GM19463 (cell line): ENCODE results near the gene TXNDC2.
"Not testable (repeated sequence)": the region's sequence is repeated elsewhere in the genome, so short reads cannot be mapped to it uniquely, and the experiment has no call there.

Source experiments
- ATAC-seq: cut with Tn5 transposase; IDR thresholded peaks from one replicate; pipeline ENCODE4 v1.9.1; 2021; ENCODE audit warnings: mild to moderate bottlenecking, moderate library complexity; ENCODE audit not compliant: unreplicated experiment

The TXNDC2 gene

DNA sequence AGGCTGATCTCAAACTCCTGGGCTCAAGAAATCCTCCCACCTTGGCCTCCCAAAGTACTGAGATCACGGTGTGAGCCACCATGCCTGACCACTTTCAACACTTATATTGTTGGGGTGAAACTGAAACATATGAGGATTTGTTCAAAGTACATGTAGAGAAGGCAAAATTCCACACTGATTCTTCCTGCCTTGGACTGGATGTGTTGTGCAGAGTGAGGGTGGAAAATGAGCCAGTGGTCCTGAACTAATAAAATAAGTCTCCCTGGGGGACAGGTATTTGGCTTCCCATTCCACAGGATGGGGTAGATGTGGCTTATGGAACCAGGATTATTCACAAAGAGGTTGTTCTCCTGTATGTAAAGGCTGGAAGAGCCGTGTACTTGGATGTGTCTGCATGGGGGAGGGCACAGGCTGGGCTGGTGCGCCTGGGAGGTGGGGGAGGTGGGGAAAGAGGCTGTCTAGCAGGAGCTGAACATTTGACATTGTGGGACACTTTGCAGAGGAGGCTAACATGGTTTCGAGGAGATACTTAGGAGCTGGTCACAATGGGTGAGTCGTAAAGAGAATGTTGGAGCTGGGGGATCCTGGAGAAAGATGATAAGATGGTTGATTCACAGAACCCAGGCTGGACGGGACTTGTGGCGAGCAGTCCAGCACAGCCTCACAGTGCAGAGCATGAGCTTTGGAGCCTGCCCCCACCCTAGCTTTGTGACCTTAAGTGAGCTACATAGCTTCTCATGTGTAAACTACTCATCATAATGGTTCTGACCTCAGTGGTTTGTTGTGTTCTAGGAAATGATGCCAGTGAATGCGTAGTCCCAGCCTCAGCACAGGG is at the start of gene TXNDC2:
Gene TXNDC2, plus strand, starts transcription at position 804 of the 835 bp plus-strand sequence. CDS start 708 bp downstream, outside the sequence.
- ATAC-seq: no peak

DNA sequence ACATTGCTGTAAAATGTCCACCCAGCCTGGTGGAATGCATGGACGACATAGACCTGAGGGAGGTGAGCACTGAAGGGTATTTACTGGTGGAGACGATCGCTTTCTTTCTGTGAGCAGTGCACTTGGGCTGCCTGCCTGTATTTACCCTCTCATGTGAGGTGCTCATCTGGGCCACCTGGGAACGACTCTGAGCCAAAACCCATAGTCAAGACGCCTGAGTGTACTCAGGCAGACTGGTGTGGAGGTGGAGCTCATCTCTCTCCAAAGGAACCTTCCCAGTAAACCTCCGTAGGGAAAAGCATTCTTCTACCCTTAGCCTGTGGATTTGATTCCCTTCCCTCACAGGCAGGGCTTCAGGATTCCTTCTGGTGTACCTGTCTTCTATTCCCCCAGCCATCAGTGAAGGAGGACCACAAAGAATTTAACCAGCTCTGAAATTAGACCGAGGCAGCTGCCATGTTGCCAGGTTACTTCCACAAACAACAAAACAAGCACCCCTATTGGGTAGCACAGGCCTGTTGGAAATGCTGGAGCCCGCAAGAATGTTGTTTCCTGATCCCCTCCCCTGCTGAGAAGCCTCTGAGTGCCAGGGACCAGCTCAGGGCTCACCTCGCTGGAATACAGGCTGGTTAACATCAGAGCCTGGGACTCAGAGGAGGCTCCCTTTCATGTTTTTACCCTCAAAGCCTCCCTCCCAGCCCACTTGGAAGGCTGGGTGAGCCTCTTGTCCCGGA is 47.5 kb upstream of the TXNDC2 start:
- no peak for ATAC-seq

DNA sequence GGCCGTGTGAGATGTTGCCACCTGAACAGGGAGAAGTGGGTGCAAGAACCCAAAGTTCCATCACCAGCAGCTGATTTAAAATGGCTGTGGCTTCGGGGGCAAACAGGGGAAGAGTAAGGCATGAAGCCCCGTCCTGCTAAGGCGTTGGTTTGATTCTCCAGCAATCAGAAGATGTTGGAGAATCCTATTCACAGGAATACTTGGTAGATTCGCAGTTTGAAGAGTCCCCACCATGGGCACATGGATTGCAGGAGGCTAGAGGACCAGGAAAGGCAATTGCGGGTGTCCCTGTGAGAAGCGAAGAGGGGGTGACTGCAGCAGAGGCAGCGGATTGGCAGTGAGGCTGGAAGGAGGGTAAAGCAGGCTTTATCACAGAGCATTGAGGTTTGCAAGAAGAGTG is 46.6 kb upstream of the TXNDC2 start:
- ATAC-seq: no peak

DNA sequence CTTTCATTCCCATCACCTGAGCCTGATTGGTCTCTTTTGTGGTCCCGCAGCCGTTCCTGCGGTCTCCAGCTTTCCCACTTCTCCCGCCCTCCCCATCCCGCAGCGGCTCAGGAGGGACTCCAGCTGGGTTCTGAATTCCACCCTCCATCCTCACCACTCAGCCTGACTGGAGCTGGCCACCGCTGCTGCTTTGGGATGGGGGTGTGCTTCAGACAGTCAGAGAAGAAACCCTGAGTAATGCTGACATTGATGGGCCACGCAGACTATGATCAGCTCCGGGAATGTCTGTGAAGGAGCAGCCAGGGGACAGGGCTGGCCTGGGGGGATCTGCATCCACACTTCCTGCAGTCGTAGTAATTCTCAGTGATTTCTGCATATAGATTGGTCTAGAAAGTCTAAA is 45.9 kb upstream of the TXNDC2 start:
- ATAC-seq: no peak

DNA sequence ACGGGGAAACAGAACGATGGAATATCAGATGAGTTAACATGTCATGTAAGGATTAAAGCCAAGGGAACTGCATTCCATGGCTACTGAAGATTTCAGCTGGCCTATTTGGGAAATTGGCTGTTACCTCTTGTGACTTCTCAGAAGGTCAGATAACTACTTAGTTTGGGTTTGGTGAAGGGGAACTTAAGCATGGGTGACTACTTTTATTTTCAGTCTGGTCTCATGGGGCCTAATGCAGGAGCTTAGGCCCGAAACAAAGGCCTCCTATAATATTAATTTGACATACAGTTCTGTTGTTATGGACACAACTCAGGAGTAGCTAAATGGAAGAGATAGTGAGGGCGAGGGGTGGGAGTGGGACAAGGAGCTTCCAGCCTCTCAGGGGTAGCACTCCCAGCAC is 44.0 kb upstream of the TXNDC2 start:
- no peak for ATAC-seq

DNA sequence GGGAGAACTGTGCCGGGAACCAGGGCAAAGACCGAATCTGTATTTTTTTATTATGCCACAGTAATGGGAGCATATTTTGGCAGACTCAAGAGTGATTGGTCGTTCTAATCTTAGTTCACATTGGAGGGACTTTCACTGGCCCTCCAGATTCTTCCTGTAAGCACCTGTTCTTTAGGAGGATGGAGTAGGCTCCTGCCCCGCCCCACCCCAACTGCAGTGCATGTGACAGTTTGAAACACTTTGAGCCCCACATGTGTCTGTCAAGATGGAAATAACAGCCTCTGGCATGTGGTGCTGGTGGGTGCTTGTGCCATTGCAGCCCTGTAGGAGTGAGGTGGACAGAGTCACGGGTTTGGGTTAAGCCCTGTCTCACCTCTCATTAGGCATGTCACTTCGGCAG is 43.3 kb upstream of the TXNDC2 start:
- ATAC-seq: no peak

DNA sequence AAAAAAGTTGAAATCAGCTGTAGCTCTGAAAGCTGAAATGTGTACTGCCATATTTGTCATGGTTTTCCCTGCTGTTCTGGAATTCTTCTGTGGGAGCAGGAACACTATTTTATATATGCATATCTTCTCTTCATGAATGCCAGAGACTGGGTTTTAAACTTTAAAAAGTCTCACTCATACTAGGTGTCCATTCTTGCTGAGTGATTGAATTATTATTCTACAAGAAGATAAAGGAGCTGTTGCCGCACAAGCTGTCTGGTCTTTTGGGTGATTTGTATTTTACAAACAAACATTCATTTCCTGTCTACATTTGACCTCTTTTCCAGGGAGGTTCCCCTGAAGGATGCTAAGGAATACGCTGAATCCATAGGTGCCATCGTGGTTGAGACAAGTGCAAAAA is 40.5 kb upstream of the TXNDC2 start:
- ATAC-seq: no peak

DNA sequence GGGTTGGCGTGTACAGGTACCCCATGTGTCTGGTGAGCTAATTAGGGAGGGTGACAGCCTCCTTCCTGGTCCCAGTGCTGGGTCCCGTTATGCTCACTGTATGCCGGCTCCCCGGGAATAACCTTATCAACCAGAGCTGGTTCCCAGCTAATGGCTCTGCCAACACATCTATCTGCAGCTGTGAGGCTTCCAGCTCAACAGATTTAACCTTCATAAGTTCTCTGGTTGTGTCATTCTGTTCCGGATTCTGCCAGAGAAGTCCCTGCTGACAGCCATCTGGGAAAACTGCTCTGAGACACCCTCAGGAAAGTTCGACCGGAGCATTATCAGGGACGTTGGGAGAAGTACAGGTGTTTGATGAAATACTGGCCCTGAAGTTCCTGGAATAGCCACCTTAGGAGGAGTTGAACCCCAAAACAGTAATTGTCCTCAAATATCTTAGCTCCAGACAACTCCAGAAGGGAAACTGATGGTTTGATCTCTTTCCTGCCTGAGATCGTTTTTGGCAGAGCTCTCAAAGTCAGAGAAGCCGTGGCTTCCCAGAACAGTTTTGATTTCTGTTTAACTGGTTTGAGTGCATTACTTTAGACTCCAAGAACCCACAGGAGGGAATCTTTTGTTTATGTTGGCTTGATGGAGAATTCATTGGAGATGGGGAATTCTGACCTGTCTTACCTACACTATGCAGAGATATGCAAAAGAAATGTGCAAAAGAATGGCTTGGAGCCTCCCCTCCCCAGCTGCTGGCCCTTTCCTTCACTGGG is 39.4 kb upstream of the TXNDC2 start:
- no peak for ATAC-seq

DNA sequence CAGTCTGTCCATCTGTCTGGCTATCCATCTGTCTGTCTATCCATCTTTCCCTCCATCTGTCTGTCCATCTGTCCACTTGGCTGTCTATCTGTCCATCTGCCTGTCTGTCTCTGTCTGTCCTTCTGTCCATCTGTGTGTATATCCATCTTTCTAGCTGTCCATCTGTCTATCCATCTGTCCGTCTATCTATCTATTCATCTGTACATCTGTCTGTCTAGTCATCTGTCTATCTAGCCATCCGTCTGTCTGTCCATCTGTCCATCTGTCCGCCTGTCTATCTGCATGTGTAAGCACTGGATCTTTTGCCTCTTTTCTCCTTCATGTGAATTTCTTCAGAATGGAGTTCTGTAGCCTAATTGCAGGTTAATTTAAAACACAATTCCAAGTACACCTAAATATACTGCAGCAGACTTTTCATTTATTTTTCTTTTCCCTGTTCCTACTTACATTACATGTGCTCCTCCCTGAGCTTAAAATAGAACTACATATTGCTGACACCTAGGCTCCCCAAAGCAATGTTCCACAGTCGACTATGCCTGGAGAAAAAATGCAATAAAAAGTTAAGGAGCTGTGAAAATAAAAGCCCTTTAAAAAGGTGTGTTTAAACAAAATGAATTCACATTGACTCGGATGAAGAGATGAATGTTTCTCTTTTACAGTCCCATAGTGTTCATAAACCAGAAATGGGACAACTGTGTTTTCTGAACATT is 37.4 kb upstream of the TXNDC2 start:
- no peak for ATAC-seq

DNA sequence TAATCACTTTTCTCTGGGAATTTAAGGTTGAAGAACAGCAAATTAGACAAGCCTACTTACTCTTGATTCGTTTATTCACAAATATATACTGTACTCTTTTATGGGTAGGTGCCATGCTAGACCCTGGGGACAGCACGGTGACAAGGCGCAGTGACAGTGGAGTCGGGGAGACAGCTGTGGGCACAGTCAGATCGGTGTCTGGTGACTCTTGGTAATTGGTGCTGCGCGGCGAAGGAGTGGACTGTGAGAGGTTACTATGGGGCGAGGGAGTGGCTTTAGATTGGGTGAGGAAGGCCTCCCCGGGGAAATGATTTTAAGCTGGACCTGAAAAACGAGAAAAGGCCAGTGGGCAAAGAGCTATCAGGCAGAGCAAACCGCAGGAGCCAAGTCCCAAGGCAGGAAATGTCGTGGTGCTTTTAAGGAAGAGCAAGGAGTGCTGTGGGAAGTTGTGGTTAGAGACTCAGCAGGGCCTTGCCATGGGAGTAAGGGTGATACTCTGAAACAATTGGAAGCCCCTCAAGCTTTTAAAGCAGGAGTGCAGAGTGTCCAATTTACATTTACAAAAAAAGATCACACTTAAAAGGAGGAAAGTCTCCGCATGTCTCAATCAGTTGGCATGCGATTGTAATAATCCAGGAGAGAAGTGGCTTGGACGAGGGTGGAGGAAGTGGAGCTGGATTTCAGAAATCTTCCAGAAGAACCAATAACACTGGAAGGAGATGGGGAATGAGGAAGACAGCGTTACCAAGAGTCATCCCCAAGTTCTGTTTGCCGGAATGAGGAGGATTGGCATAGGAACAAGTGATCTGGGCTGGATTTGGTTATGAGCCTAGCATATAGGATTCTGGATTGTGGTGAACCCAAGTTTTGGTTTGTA is 36.1 kb upstream of the TXNDC2 start:
- no peak for ATAC-seq

DNA sequence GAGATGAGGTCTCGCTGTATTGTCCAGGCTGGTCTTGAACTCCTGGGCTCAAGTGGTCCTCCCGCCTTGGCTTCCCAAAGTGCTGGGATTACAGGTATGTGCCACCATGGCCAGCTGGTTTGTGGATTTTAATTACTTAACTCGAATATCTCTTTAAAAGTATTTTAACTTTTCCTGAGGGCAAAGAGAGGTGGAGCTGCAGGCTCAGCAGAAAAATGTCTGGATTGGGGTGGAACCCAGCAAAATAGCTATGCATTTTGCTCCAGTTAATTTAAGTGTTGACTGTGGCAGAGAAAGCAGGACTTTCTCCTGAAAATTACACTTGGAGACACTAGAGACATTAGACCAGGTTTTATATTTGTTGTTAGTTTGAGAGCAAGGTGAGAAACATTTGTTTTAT is 35.5 kb upstream of the TXNDC2 start:
- ATAC-seq: no peak

DNA sequence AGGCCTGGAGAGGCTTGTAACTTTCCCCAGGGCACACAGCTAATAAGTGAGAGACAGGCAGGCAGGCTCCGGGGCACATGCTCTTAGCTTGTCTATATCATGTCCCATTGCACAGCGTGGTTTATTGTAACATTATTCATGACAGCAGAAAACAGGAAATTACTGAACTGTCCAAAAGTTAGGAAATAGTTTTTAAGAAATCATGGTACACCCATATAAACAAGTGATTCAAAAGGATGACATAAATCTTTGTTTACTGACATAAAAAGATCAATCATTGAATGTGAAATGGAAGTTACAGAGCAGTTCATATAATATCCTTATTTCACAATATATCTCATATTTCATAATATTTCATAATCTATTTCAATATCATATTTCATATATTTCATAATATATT is 34.3 kb upstream of the TXNDC2 start:
- ATAC-seq: no peak

DNA sequence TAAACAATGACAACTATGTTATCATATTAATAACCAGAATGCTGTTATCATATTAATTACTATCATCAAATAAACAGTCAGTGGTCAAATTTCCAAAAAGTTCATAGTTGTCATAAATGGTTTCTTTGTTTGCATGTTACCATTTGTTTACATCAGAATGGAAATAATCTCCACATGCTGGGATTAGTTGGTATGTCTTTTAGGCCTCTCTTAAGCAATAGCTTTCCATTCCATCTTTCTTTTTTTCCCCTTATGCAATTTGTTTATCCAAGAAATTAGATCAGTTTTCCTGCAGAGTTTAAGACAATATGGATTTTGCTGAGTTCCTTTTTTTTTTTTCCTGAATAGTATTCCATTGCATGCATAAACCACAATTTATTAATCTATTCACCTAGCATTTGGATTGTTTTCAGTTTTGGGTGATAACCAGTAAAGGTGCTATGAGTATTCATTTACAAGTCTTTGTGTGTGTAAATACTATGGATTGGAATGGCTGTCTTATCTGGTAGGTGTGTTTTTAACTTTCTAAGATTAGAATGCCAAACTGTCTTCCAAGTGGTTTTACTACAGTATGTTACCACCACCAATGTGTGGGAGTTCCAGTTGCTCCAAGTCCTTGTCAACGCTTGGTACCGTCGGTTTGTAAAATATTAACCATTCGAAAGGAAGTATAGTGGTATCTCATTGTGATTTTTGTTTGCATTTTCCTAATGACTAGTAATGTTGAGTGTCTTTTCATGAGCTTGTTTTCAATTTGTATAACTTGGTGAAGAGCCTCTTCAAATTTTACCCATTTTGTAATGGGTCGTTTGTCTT is 33.3 kb upstream of the TXNDC2 start:
- no peak for ATAC-seq

DNA sequence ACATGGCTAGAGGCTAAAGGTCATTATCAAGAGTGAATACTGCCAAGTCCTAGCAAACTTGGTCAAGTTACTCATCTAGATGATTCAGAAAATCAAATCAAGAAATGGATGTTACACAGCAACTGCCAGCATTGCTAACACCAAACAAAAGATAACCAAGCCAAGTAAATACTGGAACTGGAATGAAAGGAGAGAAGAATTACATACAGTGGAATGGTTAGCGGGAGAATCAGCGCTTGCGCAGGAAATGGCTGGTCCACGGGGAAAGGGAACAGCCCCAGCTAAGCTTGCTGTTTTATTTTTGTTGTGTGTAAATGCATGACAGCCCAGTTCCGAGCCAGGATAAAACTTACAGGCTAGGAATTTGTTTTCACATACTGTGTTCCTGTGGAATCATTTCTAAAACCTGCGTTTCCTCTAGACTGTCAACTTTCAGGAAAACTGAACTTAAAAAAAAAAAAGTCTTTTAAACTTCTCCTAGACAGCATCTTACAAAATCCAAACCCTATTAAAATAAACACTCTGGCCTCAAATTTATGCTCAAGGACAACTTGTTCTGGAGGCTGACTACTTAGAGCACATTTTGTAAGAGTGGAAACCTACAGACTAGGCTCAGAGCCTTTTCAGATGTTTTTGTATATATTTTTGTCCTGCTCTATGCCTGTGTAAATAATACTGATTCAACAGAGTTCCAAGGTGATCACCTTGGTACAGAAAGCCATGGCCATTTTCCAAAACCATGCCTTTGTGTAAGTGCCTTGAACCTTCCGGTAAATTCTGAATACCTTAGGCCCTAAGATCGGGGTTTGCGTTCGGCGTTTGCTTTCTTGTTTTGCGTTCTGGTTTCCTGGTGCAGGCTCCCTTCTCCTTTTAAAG is 30.7 kb upstream of the TXNDC2 start:
- no peak for ATAC-seq

DNA sequence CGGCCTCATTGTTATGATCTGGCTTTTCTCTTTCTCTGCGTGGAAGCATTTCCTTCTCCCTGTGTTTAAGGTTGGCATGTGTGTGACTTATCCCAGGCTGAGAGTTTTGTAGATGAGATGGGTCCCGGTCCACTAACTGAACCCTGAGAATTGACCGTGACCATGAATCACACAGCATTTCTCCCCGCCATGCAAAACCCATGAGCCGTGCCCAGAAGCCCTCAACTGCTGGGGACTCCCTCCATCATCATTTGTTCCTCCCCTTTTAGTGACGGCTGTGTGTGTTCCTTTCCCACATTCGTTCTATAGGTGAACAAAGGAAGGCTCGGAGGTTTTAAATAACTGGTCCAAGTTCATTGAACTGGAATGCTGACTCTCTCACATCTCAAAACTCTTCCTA is 30.1 kb upstream of the TXNDC2 start:
- ATAC-seq: no peak

DNA sequence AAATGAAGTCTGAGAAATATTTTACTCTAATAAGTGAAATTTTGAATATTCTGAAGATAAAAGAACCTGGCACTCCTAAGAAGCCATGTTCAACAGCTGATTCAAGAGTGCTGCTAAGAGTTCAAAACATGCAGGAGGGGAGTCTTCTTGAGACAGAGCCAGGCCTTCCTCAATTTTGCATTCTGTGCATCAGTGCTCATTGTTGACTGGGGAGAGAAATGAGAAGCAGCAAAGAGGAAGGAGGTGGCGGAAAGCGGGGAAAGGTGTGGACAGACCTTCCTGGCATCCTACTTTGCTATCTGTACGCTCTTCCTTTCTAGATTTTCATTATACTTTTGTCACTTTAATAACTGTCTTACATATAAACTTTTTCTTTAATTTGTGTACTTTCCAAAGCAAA is 29.7 kb upstream of the TXNDC2 start:
- ATAC-seq: no peak

DNA sequence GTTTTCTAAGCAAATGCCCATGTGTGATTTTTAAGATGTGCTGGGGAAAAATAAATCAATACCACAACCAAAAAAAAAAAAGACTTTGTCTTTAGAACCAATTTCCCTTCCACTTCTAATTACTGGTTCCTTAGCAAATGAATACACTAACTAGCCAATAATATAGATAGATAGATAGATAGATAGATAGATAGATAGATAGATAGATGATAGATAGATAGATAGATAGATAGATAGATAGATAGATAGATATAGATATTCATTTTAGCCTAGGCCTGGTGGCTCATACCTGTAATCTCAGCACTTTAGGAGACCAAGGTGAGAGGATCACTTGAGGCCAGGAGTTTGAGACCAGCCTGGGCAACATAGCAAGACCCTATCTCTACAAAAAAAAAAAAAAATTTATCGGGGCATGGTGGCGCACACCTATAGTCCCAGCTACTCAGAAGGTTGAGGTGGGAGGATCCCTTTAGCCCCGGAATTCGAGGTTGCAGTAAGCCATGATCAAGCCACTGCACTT is 28.2 kb upstream of the TXNDC2 start:
- ATAC-seq: not testable (repeated sequence)

DNA sequence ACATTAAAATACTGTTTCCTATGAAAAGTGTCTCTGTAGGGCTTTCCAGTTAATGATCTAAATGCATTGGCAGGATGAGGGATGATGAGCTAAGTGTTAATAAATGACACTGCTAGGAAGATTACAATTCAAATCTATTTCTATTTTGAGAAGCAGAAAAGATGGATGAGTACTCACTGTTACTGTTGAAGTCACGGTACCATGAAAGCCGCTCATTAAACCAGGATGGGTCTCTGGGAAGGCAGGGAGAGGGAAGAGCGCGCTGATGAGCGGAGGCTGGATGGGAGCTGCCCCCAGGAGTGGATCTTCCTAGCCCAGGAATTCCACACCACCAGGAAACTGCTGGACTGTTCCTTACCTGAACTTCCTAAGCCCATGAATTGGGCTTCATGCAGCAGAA is 27.1 kb upstream of the TXNDC2 start:
- ATAC-seq: no peak
